ENCODE results near the gene TTC28. TPM values are rescaled to one million over a fixed set of nuclear protein-coding genes. Genes with fewer than 3 reads are reported as not detected.

TTC28 gene
- total RNA-seq, 1 donor from 2014 or later = 23.2 TPM

GRCh38 chr22:28015676-28016601 is 663.7 kb downstream of the TTC28 start:
- no peak overlapping the region for H3K4me3 Mint-ChIP-seq (ENCODE audit: unreplicated experiment)
- no peak for DNase-seq (ENCODE audit: low read depth)
- FAIRE-seq = no peak

GRCh38 chr22:28015046-28015425 is 664.6 kb downstream of the TTC28 start:
- H3K4me2 ChIP-seq (ENCODE audit: low read length) = no peak overlapping the region
- no peaks in the 10 kb centered on the region for H3K36me3 ChIP-seq (ENCODE audit: insufficient read depth, low read length)
- H3K9me3 ChIP-seq (ENCODE audit: insufficient read depth, low read depth, low read length) = no peaks in the 10 kb centered on the region
- no peak overlapping the region for H3K27ac ChIP-seq (ENCODE audit: low read depth, low read length)
- no peaks in the 10 kb centered on the region for H3K4me1 ChIP-seq (ENCODE audit: insufficient read depth, low read length)
- no peak for FAIRE-seq
- no peak overlapping the region for H2AFZ ChIP-seq (ENCODE audit: low read depth, low read length)
- peaks cover 4% of the 10 kb centered on the region for H3K36me3 Mint-ChIP-seq (ENCODE audit: low read depth, unreplicated experiment)
- H3K9me3 Mint-ChIP-seq (ENCODE audit: unreplicated experiment) = no peaks in the 10 kb centered on the region
- no peak overlapping the region for H3K4me3 Mint-ChIP-seq (ENCODE audit: unreplicated experiment)
- H3K9ac ChIP-seq (ENCODE audit: low read length) = no peak overlapping the region
- H3K27ac Mint-ChIP-seq (ENCODE audit: unreplicated experiment) = no peak overlapping the region
- no peaks in the 10 kb centered on the region for H4K20me1 ChIP-seq (ENCODE audit: insufficient read depth, low read length)
- H3K4me1 Mint-ChIP-seq (ENCODE audit: low read depth, unreplicated experiment) = peaks cover 8% of the 10 kb centered on the region
- H3K27me3 ChIP-seq (ENCODE audit: insufficient read depth, low read length) = no peaks in the 10 kb centered on the region
- no peak overlapping the region for H3K4me3 ChIP-seq (ENCODE audit: insufficient read depth, low read depth, low read length)
- peaks cover 7% of the 10 kb centered on the region for H3K27me3 Mint-ChIP-seq (ENCODE audit: low read depth, unreplicated experiment)
- no peak for TF ChIP-seq EZH2 (IDR thresholded peaks at IDR 0.05; ENCODE audit: insufficient read depth, low read length)
- no peak for TF ChIP-seq CTCF (IDR thresholded peaks at IDR 0.05; ENCODE audit: insufficient read depth, low read depth, low read length)
- no peak for DNase-seq (ENCODE audit: low read depth)
- no peaks in the 10 kb centered on the region for H3K79me2 ChIP-seq (ENCODE audit: insufficient read depth, low read length)

More at GRCh38 chr22:28015676-28016601, 663.7 kb downstream of the TTC28 start:
- H3K4me1 Mint-ChIP-seq (ENCODE audit: low read depth, unreplicated experiment) = peaks cover 14% of the 10 kb centered on the region
- peaks cover 7% of the 10 kb centered on the region for H3K27me3 Mint-ChIP-seq (ENCODE audit: low read depth, unreplicated experiment)
- H3K36me3 Mint-ChIP-seq (ENCODE audit: low read depth, unreplicated experiment) = peaks cover 4% of the 10 kb centered on the region
- H3K36me3 ChIP-seq (ENCODE audit: insufficient read depth, low read length) = no peaks in the 10 kb centered on the region
- no peak overlapping the region for H2AFZ ChIP-seq (ENCODE audit: low read depth, low read length)
- H4K20me1 ChIP-seq (ENCODE audit: insufficient read depth, low read length) = no peaks in the 10 kb centered on the region
- no peaks in the 10 kb centered on the region for H3K9me3 ChIP-seq (ENCODE audit: insufficient read depth, low read depth, low read length)
- no peak overlapping the region for H3K4me3 ChIP-seq (ENCODE audit: insufficient read depth, low read depth, low read length)
- TF ChIP-seq EZH2 (IDR thresholded peaks at IDR 0.05; ENCODE audit: insufficient read depth, low read length) (no peak), CTCF (IDR thresholded peaks at IDR 0.05; ENCODE audit: insufficient read depth, low read depth, low read length) (no peak)
- no peak overlapping the region for H3K27ac ChIP-seq (ENCODE audit: low read depth, low read length)
- H3K4me2 ChIP-seq (ENCODE audit: low read length) = no peak overlapping the region
- no peak overlapping the region for H3K27ac Mint-ChIP-seq (ENCODE audit: unreplicated experiment)
- no peak overlapping the region for H3K9ac ChIP-seq (ENCODE audit: low read length)
- H3K27me3 ChIP-seq (ENCODE audit: insufficient read depth, low read length) = no peaks in the 10 kb centered on the region
- no peaks in the 10 kb centered on the region for H3K79me2 ChIP-seq (ENCODE audit: insufficient read depth, low read length)
- no peaks in the 10 kb centered on the region for H3K9me3 Mint-ChIP-seq (ENCODE audit: unreplicated experiment)
- peaks cover 4% of the 10 kb centered on the region for H3K4me1 ChIP-seq (ENCODE audit: insufficient read depth, low read length)
